ELR (cell line): ENCODE measurements around the gene RNLS.

Source experiments
- DNase-seq: peaks from one replicate; pipeline ENCODE4 v3.0.0-alpha.2; 2015; ENCODE audit warnings: low read depth

Gene RNLS

DNA sequence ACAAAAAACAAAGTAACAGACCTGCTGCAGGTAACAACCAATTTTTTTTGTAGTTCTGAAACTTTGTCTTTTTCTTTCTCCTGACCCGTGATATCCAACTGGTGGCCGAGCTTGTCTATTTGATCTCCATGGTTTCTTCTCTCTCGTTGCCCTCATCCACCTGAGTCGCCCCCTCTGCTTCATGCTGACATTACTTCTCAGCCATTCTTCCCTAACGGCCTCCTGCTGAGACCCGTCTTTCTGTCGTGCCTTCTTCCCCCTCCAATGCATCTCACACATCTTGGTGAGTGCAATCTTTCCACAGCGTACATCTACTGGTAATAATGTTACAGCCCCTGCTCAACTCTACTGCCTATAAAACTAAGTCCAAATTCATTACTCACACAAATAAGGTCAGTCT is 352.9 kb downstream of the RNLS start:
- no peak for DNase-seq

DNA sequence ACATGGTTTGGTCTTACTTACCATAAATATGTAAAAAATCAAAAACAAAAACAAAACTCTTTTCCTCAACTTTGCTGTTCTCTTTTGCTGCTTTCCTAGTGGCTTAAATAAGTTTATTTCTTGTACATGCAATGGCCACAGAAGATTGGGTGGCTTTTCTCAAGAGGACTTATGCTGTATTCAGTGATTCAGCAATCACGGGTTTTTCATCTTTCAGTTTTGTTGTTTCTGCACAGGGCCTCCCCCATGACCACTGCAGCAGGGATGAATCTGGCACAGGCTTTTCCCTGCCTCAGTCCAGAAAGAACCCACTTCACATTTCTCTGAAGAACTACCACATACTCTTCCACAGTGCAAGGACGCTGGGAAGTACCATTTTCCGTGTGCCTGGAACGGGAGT is 355.0 kb downstream of the RNLS start:
- no peak for DNase-seq

DNA sequence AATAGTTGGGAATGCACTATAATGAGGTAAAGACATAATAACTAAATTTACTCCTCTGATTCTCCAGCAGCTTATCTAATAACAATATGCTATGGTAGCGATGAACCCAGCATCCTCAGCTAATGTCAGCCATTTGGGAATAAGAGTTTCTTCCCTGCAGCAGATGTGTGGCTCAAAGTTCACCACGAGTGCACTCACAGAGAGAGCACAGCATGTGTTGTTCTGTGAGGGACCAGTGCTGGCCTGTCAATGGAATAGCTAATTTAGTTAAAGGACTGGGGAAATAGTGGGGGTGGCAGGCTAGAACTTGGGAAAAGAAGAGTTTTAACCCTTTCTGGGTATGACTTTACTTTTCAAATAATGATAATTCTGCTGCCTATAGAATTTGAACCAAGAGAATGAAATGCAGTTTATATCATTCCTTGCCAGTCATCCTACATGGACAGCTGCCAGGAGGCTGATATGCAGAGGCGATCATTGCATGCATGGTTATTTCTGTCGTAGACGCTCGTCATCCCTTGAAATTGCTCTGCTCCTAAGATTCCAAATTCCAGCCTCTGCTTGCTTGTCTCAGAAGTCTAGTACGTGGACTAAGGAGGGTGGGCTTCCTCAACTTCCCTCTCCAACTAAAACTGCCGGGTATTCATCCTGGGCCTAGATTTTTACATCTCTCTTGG is 355.6 kb downstream of the RNLS start:
- no peak for DNase-seq

DNA sequence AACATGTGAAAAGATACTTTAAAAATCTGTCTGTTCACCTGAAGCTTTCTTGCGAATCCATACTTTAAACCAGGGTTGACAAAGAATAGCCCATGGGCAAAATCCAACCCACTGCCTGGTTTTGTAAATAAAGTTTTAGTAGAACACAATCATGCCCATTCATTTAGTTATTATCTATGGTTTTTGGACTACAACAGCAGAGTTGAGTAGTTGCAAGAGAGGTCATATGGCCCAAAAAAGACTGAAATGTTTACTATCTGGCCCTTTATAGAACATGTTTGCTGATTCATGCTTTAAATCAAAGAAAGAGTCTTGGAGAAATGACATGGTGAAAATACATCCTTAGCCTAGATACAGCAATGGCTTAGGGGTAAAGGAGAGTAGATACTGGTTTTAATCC is 356.2 kb downstream of the RNLS start:
- DNase-seq = no peak

DNA sequence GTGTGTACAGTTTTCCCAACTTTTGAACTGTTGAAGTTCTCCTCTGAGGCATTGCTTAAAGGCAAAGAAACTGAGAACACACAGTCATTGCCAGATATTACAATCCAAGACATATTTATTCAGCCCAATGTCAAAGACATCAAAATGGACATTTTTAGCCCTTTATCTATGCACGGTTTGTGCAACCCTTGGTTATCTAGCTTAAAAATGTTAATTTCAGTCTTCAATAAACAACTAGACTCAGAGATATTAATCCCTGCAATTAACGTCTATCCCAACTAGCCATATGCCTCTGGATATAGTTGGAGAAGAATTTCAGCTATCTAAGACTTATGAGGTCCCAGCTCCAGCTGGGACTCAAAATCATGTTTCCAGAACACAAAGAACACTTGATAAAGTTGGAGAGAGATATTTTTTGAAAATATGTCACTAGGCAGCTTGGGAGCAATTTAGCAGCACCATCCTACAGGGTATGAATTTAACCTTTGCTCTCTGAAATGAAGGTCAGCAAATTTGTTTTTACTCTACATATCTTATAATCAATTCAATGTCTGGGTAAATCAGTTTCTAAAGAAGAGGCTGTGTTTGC is 357.0 kb downstream of the RNLS start:
- DNase-seq = no peak
